Amygdala (tissue), 56 donors: ENCODE data around the gene COQ2.
"Not testable (repeated sequence)": the region's sequence is repeated elsewhere in the genome, so short reads cannot be mapped to it uniquely, and the experiment has no call there.

ENCODE experiments used
- DNase-seq, 56 donors: peaks; one replicate each; lab custom pipeline; 2025; lab: John Stamatoyannopoulos, UW

Gene COQ2

DNA sequence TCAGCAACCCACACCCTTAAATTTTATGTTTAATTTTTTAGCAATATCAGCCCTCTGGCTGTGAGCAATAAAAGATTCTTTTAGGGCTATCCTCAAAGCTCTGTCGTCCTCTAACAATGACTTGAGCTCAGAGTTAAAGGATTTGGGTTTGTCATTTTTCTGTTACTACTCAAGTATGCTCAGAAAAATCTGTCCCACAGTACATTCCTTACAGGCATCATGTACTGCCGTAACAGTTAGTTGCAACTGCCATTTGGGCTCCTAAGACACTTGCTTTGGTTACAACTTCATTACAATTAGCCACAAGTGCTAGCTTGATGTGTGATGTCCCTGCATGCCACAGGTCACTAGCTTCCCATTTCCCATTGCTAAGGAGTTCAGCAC is 33.2 kb downstream of the COQ2 start:
- DNase-seq = no peak

DNA sequence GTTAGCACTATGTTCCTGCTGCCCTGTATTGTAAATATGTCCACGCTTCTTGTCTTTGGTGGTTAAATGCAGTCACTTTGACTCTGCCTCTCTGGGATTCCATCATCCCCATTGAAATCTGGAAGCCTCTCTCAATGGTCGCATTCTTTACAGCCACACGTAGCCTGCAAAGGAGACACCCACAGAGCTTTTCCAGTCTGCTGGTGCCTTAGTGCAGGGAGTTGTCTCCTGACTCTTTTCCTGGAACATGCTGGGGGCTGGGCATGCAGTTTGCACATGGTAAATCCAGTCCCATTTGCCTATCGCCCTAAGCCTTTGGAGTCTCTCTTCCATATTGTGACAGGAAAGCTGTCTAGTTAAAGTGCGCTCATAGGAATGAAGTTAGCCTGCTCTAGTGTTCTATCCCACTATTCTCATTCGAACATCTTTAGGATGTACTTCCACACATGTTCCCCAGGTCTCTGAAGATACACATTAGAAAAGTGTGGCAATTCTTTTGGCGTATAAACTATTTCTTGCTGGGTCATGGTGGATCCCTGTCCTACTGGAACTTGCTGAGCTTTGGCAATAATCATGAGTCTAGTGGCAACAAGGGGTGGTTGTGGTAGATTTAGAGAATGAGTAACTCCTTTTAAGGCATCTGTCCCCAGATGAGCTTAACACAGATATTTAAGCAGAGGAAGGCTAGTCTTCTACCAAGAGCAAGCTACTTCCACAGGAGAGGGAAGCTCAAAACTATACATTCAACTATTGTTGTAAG is 33.7 kb downstream of the COQ2 start:
- no peak for DNase-seq

DNA sequence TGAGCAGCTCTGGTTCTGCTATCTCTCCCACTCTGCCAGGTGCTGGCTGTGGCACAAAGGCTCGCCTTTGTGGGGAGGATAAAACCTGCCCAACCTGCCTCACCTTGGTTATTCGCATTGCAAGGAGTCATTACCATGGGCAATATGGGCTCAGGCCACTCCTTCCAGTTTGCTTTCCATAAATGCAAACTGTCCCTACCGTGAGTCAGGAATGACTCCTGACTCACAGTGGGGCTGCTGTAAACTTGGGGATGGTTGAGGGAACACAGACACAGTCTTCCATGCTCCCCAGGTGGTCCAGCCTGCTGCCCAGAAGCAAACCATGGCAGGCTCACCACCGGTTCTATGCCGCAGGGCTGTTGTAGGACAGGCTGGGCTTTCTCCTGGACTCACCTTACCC is 36.1 kb downstream of the COQ2 start:
- no peak for DNase-seq

DNA sequence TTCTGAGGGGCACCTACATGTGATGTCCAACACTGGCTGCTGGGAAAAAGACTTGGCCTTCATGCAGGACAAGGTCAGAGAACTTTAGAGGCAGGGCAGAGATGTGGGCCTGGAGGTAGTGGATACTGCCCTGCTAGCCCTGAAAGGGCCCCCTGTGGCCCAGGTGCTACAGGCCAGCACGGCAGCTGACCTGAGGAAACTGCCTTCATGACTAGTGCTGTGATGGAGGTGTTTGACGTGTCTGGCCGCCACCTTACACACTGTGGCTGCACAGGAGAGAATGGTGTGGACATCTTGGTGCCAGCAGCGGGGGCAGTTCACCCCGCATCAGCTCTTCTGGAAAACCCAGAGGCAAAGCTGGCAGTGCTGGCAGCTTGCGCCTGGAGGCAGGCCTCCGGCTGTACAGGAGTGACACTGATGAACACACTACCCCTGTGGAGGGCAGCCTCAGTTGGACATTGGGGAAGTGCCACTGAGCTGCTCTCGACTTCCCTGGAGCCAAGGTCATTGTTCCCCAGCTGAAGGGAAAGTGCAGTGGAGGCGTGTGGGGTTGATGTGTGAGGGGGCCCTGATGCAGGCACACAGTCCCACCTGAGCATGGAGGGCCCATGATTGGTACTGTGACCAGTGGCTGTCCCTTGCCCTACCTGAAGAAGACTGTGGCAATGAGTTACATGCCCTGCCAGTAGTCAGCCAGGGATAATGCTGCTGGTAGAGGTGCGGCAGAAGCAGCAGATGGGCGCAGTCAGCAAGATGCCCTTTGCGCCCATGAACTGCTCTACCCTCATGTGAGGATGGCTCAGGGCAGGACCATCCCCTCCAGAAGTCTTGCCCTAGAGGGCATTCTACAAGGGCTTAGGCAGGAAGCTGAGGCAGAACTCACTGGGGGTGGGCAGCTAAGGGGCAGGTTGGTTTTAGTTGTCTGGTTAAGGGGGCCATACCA is 36.9 kb downstream of the COQ2 start:
- DNase-seq = peak in 1 of 56 donors; percentile 3

DNA sequence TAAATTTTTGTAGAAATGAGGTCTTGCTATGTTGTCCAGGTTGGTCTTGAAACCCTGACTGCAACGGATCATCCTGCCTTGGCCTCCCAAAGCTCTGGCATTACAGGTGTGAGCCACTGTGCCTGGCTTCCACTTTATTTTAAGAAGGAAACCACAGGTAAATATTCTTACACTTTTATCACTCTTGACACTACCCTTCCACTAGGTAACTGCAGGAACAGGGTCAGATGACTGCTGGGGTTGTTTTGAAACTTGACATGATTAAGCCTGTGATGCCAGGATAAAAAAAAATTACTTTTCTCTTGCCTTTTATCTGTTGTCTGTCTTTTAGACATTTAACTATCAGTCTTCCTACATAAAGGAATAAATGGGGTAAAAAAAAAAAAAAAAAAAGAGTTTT is 43.5 kb downstream of the COQ2 start:
- no peak for DNase-seq

DNA sequence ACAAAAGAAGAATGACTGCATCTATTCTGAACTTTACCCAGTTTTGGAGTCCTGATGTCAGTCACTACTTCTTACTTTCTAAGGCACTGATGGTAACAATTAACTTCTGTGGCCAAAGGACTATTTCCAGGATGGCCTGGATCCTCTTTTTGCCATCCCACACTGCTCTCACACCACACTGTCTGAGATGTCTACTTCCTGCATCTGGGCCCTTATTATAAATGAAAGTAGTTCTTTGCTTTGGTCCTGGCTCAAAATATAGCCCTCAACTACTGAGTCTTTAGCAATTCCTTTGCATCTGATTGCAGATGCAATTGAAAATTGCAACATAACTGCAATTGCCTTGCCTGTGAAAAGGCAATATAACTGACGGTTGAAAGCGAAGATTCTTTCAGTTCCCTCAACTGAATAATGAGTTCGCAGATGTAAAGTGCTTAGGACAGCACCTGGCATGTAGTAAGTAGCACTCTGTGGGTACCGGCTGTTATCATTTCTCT is 44.2 kb downstream of the COQ2 start:
- peak in 2 of 56 donors; percentile 11 to 17 for DNase-seq

DNA sequence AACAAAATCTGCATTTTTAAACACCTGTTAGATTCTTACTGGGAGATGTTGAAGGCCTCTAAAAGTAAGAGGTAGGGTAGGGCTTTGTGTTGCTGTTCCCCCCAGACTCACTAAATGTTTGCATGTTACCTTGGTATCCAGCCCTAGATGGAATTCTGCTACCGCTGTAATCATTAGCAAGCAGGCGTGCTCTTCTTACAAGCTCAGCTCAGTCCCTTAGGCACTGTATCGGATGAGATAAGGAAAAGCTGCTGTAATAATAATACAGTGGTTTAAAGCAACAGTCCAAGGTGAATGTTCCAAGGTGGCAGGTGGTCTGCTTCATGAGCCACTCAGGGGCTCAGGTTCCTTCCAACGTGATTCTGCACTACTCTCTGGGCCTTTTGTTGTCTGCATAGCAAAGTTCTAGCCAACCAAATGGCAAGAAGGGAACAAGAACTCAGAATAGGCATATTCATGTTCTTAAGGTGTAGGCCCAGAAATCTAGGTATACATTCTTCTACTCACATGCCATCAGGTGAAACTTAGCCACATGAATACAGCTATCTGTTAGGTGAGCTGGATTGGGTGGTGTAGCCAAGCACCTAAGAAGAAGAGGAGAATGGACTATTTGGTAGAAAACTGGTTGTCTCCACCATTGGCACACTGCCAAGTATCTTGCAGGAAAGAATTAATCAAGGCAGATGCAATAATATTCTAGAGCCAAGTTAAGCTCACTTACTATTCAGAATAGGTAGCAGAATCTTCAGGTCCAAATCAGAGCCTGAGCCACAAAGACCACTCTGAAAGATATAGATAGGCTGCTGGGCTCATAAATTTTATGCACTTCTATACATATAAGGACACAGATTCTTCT is 46.0 kb downstream of the COQ2 start:
- DNase-seq = no peak

DNA sequence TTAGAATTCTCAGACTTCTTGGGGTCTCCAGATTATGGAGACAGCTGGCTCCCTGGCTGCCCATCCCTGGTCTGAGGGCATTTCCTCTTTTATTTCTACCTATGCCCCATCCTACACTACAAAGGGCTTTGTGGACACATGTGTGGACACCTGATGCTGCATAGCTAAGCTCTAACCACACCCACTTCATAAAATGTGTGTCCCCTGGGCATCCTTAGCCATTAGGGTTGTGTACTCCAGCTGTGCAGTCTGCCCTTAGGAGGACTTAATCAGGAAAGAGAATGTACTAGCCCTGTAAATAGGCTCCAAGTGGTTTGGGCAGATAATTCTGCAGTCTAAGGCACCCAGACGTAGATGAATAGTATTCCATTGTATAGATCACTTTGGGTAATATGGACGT is 47.0 kb downstream of the COQ2 start:
- DNase-seq = no peak

DNA sequence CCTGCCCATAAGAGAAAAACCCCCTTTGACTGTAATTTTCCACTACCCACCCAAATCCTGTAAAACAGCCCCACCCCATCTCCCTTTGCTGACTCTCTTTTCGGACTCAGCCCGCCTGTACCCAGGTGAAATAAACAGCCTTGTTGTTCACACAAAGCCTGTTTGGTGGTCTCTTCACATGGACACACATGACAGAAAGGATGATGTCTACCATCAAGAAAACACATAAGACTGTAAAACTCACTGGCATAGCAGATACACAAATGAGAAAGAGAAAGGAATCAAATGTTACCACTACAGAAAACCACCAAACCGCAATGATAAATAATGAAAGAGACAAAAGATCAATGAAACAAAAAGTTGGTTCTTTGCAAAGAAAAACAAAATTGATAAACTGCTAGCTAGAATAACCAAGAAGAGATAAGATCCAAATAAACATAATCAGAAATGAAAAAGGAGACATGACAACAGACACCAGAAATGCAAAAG is 48.9 kb downstream of the COQ2 start:
- DNase-seq = not testable (repeated sequence)

DNA sequence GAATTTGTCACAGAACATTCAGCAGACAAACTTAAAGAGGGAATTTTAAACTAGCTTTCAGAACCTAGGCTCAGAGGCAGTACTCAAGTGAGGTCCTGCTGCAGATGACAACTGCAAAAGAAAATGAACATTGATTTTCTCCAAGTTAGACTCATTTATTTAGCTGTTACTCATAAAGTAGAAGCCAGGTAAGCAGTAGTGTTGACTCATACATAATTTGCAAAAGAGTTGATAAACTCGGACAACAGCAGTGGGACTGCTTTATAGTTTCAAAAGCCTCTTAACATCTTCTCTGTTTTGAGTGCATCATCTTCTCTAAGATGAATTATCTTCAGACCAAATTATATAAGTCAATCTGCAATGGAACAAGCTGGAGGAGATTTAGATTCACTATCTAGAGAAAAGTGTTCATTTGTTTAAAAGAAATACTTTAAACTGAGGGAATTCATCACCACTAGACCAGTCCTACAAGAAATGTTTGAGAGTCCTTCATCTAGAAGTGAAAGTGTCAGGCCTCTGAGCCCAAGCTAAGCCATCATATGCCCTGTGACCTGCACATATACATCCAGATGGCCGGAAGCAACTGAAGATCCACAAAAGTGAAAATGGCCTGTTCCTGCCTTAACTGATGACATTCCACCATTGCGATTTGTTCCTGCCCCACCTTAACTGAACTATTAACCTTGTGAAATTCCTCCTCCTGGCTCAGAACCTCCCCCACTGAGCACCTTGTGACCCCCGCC is 49.5 kb downstream of the COQ2 start:
- DNase-seq = no peak

DNA sequence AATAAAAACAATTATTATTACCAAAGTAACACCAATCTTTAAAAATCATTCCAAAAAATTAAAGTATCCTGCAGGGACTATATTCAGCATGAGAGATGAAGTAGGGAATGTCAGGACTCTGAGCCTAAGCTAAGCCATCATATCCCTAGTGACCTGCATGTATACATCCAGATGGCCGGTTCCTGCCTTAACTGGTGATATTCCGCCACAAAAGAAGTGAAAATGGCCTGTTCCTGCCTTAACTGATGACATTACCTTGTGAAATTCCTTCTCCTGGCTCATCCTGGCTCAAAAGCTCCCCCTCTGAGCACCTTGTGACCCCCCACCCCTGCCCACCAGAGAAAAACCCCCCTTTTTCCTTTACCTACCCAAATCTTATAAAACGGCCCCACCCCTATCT is 50.2 kb downstream of the COQ2 start:
- DNase-seq = not testable (repeated sequence)

DNA sequence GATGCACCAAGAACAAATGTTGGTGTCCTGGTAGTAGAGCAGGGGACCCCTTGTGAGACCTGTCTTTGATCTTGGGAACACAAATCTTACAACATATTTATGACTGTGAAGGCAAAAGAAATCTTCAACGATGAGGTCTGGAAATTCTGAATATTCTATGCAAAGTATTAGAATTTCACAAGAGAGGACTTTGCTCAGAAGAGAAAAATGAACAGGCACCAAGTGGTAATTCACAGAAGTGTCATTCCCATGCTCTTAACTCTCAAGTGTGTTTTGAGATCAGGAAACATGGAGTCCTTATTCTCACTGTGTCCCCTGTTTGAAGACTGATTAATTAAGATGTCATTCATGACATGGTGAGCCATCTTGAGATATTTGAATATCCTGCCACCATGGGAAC is 52.5 kb downstream of the COQ2 start:
- DNase-seq = no peak

DNA sequence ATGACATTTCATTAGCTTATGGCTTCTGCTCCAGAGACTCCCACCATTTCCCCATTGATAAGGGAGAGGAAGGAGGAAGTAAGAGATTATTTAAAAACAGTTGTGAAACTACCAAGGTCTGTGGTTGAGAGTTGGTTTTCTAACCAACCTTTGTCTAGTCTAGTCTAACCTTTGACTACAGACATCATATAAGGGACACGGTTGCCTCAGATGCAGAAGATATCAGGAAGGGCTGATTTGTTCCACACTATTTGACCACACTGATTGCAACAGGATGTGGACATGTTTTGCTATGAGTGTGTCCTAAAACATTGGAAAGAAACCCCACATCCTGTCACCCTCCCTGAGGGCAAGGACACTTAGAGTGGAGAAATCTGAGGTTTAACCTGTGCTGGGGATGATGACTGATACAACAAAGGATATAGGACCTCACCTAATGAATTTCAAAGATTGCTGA is 53.0 kb downstream of the COQ2 start:
- no peak for DNase-seq

DNA sequence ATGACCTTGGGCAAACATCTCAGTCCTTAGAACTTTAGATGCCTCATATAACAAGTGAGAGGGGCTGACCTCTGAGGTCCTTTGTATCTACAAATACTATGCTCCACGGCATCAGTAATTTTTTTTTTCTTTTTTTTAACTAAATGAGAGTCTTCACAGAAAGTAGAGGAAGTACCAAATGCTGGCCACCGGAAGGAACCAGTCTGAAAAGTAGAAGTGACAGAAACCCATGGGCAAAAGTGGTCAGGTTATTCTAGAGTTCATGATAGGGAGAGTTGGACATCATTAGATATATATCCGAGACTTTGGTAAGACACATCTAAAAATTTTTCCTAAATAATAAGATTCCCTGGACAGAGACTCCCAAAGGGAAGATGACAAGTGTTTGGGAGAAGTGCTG is 53.7 kb downstream of the COQ2 start:
- no peak for DNase-seq

DNA sequence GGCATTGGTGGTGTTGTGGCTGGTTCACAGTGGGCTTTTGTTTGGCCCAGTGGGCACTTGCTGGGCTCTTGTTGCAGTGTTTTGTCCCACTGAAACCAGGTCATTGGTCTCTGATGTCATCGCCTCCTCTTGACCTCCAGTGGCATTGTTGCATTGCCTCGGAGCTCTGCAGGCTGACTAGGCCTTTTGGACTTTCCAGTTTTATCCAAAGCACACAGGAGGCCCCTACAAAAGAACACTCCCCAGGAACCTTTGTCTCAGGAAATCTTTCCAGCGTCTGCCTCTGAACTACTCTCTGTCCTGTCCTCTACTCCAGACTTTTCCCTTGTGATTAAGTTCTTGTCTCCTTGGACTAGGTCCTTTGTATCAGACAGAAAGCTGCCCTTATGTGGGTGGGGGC is 54.8 kb downstream of the COQ2 start:
- no peak for DNase-seq

DNA sequence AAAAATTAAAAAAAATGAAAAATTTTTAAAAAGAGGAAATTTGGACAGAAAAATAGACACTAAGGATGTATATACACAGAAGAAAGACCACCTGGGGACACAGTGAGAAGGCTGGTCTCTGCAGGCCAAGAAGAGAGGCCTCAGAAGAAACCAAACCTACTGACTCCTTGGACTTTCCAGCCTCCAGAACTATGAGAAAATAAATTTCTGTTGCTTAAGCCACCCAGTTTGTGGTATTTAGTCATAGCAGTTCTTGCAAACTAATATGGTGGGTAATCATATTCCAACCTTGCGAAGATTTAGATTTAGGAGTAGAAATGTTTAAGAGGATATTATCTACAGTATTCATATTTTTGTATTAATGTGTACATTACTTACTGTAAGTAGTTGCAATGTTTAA is 56.4 kb downstream of the COQ2 start:
- DNase-seq = no peak

DNA sequence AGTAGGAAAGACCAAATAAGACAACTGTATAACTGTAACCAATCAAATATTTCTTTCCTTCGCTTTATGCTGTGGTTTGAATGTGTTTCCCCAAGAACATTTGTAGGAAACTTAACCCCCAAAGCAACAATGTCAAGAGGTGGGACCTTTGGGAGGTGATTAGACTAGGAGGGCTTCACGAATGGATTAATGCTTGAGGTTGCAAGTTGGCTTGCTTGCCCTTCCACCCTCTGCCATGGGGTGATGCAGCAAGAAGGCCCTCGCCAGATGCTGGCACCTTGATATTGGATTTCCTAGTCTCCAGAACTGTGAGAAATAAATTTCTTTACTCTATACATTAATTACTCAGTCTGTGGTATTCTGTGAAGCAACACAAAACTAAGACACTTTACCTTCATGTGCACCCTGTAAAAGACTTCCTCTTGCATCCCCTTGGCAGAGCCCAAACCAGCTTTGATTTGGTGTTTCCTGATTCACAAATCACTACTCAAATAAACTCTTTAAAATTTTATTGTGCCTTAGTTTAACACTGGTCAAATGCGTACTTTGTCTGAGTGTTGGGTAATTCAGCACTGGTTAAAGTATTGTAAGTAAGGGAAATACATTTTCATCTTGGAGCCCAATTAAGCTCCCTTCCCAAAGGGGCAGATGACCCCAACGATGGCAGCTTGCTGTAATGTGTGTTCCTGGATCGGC is 59.9 kb downstream of the COQ2 start:
- no peak for DNase-seq

DNA sequence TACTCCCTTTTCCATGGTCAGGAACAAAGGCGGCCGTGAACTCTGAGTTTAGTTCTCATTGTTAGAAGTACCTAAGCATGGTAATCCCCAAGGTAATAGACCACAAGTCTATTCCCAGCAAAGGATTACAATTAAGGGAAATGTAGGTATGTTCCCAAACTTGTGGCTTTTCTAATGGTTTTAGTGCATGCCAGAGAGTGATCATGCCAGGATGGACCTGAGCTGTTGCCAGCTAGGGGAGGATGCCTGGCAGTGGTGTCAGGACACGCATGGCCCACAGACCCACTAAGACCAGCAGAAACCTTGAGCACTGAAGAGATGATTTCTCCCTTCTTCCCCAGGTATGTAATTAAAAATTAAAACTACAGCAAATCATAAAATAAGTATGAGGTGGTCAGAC is 60.8 kb downstream of the COQ2 start:
- no peak for DNase-seq

DNA sequence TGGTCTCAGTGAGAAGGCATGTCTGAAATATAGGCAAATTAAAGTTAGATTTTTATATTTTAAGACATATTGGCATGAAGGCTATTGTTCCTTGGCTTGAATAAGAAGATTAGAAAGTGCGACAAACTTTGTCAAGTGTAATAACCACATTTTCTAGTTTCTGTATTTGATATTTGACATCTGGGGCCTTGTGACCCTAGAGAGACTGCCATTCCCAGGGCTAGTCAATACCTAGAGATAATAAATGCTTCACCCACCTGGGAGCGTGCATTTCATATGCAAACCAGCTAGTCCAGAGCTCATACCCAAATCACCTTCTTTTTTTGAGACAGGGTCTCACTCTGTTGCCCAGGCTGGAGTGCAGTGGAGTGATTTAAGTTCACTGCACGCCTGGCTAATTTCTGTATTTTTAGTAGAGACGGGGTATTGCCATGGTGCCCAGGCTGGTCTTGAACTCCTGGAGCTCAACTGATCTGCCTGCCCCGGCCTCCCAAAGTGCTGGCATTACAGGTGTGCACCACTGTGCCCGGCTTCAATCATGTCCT is 62.6 kb downstream of the COQ2 start:
- DNase-seq = no peak
